ENCODE measurements around the gene PIGM. TPM values are rescaled to one million over a fixed set of nuclear protein-coding genes. Genes with fewer than 3 reads are reported as not detected.

PIGM gene
- 5.4 and 5.5 TPM in 2 replicates for total RNA-seq

DNA sequence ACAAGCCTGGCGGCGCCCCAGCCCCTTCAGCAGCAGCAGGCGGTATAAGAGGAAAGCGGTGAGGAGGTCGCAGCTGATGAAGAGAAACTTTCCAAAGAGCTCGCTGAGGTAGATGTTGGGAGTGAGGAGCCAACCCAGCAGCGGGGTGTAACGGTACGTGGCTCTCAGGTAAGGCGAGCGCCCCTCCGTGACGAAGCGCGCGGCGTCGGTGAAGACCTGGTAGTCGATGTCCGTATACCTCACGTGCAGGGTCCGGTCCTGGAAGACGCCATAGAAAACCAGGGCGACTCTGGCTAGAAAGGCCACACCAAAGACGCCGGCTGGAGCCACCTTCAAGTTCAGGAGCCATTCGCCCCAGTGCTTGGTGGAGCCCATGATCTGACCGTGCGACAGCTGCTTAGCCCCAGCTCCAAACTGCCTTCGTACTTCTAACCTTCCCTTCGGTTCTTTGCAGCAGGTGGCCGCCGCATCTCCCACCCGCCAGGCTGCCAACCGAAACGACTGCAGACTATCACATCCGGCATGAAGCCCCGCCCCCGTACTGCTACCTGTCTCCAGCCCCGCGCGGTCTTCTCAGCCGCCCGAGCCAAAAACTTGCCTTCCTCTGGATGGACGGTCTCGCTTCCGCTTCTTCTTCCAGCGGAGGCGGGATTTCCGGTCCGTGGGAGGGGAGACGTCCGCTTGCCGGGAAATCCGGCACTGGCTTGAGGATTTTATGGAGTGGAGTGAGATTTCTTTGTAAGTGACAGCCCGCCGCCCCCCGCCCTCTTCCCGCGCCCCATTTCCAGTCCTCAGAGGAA lies at the start of gene PIGM:
Gene PIGM (minus strand): TSS at position 626 of the 800 bp plus-strand sequence. CDS start 251 bp downstream, at position 375.
- Mint-ChIP-seq H3K36me3 (ENCODE audit: low read depth) (peaks cover 8% of the 10 kb centered on the region), H3K4me3 (peak within 1 kb of the TSS; percentile 97), H3K27me3 (ENCODE audit: insufficient read depth) (peaks cover 16% of the 10 kb centered on the region), H3K4me1 (ENCODE audit: low read depth) (peaks cover 36% of the 10 kb centered on the region), H3K27ac (peak within 1 kb of the TSS; percentile 87), H3K9me3 (no peaks in the 10 kb centered on the region)
- peak; percentile 91 for DNase-seq (ENCODE audit: low spot score)
- intact Hi-C loops (cut with micrococcal nuclease), result loop anchor here (1.0 to 5.0 kb wide), 9 partner anchors 15 to 1017 kb away; partner anchors contain the start of genes DCAF8, DUSP23, IGSF8 and TAGLN2

DNA sequence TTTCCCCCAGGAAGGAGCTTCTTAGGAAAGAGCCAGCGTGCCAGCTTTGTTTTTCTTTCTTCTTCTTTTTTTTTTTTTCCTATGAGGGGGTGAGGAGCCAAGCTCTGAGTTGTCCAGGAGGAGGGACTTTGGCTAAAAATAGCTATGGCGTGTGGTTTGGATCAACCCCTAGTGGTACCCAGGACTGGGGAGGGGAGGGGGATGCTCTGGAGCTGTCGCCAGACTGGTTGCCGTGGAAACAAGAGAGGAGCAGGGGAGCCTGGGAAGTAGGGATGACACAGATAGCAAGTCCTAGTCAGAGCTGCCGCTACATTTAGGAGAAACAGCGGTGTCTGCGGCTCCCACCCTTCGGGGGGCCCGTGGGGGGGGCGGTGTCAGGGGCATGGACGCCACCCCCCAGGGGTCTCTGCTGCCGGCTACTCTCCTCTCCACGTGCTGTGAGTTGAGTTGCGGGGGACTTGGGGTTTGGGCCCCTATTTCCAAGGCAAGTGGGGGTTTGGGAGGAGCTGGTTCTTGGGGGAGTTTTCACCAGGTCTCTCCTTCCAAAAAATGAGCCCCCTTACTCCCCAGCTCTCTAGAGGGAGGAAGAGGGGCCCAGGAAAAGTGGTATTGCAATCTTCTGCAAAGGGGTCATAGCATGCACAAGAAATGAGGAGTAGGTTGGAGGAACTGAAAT lies 49.6 kb upstream of the PIGM start, which contains the start of gene KCNJ9:
Gene KCNJ9 (plus strand): TSS at position 278 of the 676 bp plus-strand sequence. CDS start 2,493 bp downstream, outside the sequence.
- DNase-seq (ENCODE audit: low spot score), result no peak
- Mint-ChIP-seq H3K27me3 (ENCODE audit: insufficient read depth) (peaks cover 54% of the 10 kb centered on the region), H3K9me3 (no peaks in the 10 kb centered on the region), H3K36me3 (ENCODE audit: low read depth) (no peaks in the 10 kb centered on the region), H3K4me3 (no peak within 1 kb of the TSS), H3K27ac (no peak within 1 kb of the TSS), H3K4me1 (ENCODE audit: low read depth) (peaks cover 28% of the 10 kb centered on the region)
- intact Hi-C loops (cut with micrococcal nuclease), result no loop called here

DNA sequence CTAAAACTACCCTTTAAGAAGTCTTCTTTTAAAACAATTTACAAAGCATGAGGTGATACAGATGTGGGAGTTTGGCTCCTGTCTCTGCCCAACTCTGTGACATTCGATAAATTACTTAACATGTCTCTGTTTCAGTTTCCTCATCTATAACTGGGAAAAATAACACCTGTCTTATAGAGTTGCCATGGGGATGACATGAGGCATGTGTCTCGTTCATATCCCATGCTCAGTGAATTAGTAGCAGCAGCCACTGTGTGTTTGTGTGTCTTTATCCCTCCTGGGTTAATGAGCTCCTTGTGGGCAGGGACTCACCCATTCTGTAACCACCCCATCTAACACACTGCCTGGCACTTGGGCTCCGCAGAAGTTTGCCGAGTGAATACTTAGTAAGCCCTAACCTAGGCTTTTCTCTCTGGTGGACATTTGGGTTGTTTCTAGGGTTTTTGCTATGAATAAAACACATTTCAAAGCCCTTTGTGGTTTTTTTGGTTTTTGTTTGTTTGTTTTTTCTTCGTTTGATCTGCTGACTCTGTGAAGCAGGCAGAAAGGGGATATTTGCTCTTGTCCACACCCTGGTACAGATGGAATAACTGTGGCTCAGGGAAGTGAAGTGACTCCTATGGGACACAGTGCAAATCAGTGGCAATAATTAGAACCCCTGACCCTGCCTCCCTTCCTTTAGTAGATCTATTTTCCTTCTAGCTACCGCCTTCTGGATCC lies 48.8 kb upstream of the PIGM start:
- H3K27me3 Mint-ChIP-seq (ENCODE audit: insufficient read depth), result peaks cover 57% of the 10 kb centered on the region
- peaks cover 23% of the 10 kb centered on the region for H3K4me1 Mint-ChIP-seq (ENCODE audit: low read depth)
- intact Hi-C loops (cut with micrococcal nuclease), result no loop called here

DNA sequence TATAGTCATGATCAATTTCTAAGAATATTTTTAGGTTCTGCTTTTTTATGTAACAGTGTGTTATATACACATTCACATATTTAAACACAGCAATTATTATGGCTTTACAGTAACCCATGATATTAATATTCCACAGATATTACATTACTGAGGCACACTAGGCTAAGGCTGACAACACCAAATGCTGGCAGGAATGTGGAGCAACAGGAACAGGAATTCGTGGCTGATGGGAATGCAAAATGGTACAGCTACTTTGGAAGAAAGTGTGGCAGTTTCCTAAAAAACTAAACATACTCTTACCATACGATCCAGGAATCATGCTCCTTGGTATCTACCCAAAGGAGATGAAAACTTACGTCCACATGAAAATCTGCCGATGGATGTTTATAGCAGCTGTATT lies 47.7 kb upstream of the PIGM start:
- H3K36me3 Mint-ChIP-seq (ENCODE audit: low read depth), result no peaks in the 10 kb centered on the region
- H3K4me3 Mint-ChIP-seq, result no peak overlapping the region
- intact Hi-C loops (cut with micrococcal nuclease), result no loop called here
- H3K4me1 Mint-ChIP-seq (ENCODE audit: low read depth), result peaks cover 20% of the 10 kb centered on the region
- H3K27ac Mint-ChIP-seq, result no peak overlapping the region
- H3K9me3 Mint-ChIP-seq, result no peaks in the 10 kb centered on the region
- no peak for DNase-seq (ENCODE audit: low spot score)
- H3K27me3 Mint-ChIP-seq (ENCODE audit: insufficient read depth), result peaks cover 55% of the 10 kb centered on the region

More for the DNA sequence above, 48.8 kb upstream of the PIGM start:
- Mint-ChIP-seq H3K36me3 (ENCODE audit: low read depth) (no peaks in the 10 kb centered on the region), H3K27ac (no peak overlapping the region), H3K9me3 (no peaks in the 10 kb centered on the region), H3K4me3 (no peak overlapping the region)
- no peak for DNase-seq (ENCODE audit: low spot score)

DNA sequence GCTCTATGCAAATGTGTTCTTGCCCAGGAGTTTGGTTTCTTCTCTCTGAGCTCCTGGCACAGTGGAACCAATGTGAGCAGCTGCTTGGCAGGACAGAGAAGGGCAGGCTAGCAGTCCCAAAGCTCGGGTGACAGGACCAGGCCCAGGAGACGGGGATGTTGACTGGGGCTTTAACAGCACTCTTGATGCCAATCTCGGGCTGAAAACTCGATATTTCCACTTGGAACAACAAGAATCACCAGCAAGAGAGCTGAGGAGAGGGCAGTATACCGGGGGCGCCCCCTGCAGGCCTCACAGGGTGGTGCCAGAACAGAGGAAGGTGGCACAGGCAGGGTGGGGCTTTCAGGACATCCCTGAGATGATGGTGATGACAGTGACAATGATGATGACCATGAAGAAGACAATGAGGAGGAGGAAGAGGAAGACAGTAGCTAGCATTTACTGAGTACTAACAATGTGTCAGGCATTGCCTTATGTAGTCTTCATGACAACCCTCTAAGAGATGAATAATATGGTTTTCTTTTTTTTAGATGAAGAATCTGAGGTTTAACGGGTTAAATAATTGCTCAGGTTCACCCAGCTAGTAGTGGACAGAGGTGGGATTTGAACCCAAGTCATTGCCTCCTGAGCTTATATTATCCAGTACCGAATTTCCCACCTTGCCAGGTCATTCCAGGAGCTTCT lies 46.9 kb upstream of the PIGM start:
- no peaks in the 10 kb centered on the region for H3K36me3 Mint-ChIP-seq (ENCODE audit: low read depth)
- H3K27me3 Mint-ChIP-seq (ENCODE audit: insufficient read depth), result peaks cover 51% of the 10 kb centered on the region
- peaks cover 16% of the 10 kb centered on the region for H3K4me1 Mint-ChIP-seq (ENCODE audit: low read depth)
- no peaks in the 10 kb centered on the region for H3K9me3 Mint-ChIP-seq
- peak; percentile 47 for DNase-seq (ENCODE audit: low spot score)
- H3K4me3 Mint-ChIP-seq, result no peak overlapping the region
- no peak overlapping the region for H3K27ac Mint-ChIP-seq
- intact Hi-C loops (cut with micrococcal nuclease), result loop anchor here (1.0 kb wide), 2 partner anchors 32 to 47 kb away; partner anchors contain the start of gene PIGM

DNA sequence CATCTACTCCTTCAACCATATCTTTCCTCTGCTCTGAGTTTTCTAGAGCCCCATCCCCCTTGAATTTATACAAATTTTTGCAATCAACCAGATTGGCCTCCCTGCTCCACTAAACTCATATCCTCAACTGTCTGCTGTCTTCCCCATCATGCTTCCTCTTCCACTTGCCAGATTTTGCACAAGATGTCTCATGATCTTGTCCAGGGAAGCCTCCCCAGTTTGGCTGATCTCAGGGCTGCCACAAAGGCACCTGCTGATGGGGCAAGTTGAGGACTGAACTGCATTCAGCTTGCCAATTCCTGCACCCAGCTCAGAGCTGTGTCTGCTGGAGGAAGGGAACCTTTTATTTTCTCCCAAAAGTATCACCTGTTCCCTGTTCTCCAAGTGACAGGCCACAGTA lies 45.7 kb upstream of the PIGM start:
- Mint-ChIP-seq H3K27me3 (ENCODE audit: insufficient read depth) (peaks cover 47% of the 10 kb centered on the region), H3K36me3 (ENCODE audit: low read depth) (no peaks in the 10 kb centered on the region), H3K4me1 (ENCODE audit: low read depth) (peaks cover 16% of the 10 kb centered on the region), H3K27ac (no peak overlapping the region), H3K9me3 (no peaks in the 10 kb centered on the region), H3K4me3 (no peak overlapping the region)
- no peak for DNase-seq (ENCODE audit: low spot score)
- intact Hi-C loops (cut with micrococcal nuclease), result no loop called here

DNA sequence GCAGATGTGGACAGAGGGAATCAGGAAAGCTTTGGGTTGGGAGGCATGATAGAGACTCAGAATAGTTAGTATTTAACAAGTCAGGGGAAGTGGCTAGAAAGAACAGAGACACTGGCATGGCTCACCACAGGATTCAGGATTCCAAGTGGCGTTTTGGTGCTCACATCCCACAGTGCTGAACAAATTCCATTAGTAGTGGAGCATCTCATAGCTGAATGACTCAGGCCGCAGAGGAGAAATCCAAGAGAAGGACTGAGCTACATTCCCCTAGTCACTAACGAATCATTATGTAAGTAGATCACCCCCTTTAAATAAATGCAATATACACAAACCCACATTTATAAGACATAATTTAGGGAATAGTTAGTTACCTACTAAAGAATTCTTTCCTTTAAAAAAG lies 44.5 kb upstream of the PIGM start:
- Mint-ChIP-seq H3K9me3 (no peaks in the 10 kb centered on the region), H3K27me3 (ENCODE audit: insufficient read depth) (peaks cover 42% of the 10 kb centered on the region), H3K4me3 (no peak overlapping the region), H3K36me3 (ENCODE audit: low read depth) (no peaks in the 10 kb centered on the region), H3K4me1 (ENCODE audit: low read depth) (peaks cover 14% of the 10 kb centered on the region), H3K27ac (no peak overlapping the region)
- DNase-seq (ENCODE audit: low spot score), result no peak
- intact Hi-C loops (cut with micrococcal nuclease), result no loop called here

DNA sequence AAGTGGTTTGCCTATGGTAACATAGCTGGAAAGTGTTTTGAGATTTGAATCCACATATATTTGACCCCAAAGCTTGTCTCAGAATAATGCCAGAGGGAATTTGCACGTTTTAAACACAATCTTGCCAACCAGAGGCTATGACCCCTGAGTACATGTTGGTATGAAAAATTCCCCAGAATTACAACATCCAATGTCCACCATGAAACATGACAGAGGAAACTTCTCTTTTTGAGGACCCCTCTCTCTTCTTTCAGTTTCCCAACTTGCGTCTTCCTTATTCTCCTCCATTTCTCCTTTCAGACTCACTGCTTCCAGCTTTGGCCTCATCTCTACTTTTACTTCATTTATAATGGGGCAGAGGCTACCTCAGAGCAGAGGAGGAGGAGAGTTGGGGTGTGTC lies 44.0 kb upstream of the PIGM start:
- Mint-ChIP-seq H3K27me3 (ENCODE audit: insufficient read depth) (peaks cover 39% of the 10 kb centered on the region), H3K4me1 (ENCODE audit: low read depth) (peaks cover 10% of the 10 kb centered on the region), H3K27ac (no peak overlapping the region), H3K36me3 (ENCODE audit: low read depth) (no peaks in the 10 kb centered on the region), H3K4me3 (no peak overlapping the region), H3K9me3 (no peaks in the 10 kb centered on the region)
- intact Hi-C loops (cut with micrococcal nuclease), result no loop called here
- DNase-seq (ENCODE audit: low spot score), result no peak

DNA sequence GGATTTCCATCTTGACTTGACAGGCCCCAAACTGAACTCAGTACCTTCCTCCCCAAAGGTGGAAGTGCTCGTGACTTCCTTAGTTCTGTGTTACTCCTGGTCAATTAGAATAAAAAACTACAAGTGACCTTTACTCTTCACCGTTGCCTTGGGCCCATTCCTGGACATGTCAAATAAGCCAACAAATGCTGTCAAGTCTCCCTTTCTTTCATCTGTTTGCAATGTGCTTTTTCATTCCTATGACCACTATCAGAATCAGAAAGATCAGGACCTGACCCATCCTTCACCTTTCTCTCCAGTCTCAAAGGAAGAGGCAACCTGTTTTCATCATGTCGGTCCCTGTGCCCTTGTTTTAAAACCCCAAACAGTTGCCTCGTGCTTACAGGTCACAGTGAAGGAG lies 43.1 kb upstream of the PIGM start:
- H3K9me3 Mint-ChIP-seq, result no peaks in the 10 kb centered on the region
- intact Hi-C loops (cut with micrococcal nuclease), result no loop called here
- DNase-seq (ENCODE audit: low spot score), result no peak
- H3K4me3 Mint-ChIP-seq, result no peak overlapping the region
- H3K27me3 Mint-ChIP-seq (ENCODE audit: insufficient read depth), result peaks cover 39% of the 10 kb centered on the region
- no peak overlapping the region for H3K27ac Mint-ChIP-seq
- H3K36me3 Mint-ChIP-seq (ENCODE audit: low read depth), result peaks cover 3% of the 10 kb centered on the region
- H3K4me1 Mint-ChIP-seq (ENCODE audit: low read depth), result peaks cover 13% of the 10 kb centered on the region

DNA sequence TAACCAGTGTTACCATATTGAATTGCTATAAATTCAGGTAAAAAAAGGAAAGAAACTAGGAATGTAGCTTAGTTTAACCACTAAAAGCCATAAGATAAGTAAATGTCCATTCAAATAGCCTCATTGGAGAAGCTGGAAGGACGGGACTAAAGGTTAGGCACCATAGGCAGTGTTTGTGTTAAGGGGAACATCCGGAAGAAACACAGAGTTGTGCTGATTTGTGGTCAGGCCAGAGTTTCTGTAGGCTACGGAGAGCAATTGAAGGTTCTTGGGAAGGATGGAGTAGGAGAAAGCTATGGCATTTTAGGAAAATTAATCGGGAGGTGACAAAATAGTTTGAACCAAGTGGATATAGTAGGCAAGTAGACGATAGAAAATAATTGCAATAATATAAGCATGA lies 39.5 kb upstream of the PIGM start:
- no peak for DNase-seq (ENCODE audit: low spot score)
- peaks cover 7% of the 10 kb centered on the region for H3K4me1 Mint-ChIP-seq (ENCODE audit: low read depth)
- no peak overlapping the region for H3K4me3 Mint-ChIP-seq
- no peaks in the 10 kb centered on the region for H3K9me3 Mint-ChIP-seq
- intact Hi-C loops (cut with micrococcal nuclease), result no loop called here
- peaks cover 3% of the 10 kb centered on the region for H3K36me3 Mint-ChIP-seq (ENCODE audit: low read depth)
- no peak overlapping the region for H3K27ac Mint-ChIP-seq
- peaks cover 38% of the 10 kb centered on the region for H3K27me3 Mint-ChIP-seq (ENCODE audit: insufficient read depth)

DNA sequence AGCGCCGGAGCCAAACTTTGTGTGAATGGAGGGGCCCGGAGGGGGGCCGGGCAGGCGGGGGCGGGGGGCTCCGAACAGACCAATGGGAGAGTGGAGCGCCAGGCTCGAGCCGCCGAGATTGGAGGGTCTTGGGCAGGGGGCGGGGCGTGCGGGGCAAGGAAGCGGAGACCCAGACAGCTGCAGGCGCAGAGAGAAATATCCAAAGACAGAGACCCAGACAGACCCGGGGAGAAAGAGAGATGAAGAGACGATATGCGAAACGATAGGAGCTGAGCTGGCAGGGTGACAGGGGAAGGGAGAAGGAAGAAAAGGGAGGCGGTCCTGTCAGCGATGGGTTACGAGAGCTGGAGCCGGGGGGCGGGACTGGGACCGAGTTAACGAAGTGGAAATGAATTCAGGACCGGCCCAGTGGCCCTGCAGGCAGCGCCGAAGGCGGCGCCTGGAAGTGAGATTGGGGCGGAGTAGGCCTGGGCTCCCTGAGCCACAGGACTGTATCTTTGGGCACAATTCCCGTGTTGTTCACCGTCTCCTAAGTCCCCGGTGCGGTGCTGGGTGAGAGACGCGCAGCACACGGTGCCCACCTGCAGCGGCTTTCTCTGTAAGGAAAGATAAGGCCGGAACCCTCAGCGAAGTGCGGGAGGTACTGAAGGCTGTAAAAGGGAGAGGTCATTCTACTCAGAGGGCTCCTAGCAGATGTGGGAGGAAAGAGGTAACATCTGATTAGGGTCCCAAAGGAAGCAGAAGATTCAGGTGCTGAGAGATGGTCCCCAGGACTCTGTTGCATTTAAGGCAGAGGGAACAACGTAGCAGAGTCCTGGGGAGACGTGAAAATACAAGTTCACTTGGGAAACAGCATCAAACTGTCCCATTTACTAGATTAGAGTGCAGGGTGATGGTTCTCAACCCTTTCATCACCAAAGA lies 38.7 kb upstream of the PIGM start:
- DNase-seq (ENCODE audit: low spot score), result peak; percentile 25
- H3K27ac Mint-ChIP-seq, result no peak overlapping the region
- H3K4me3 Mint-ChIP-seq, result peak overlapping the region; percentile 67
- H3K36me3 Mint-ChIP-seq (ENCODE audit: low read depth), result peaks cover 3% of the 10 kb centered on the region
- H3K27me3 Mint-ChIP-seq (ENCODE audit: insufficient read depth), result peaks cover 37% of the 10 kb centered on the region
- intact Hi-C loops (cut with micrococcal nuclease), result loop anchor here (1.0 kb wide), 1 partner anchor 15 kb away; no protein-coding TSS in a partner anchor
- H3K9me3 Mint-ChIP-seq, result no peaks in the 10 kb centered on the region
- peaks cover 7% of the 10 kb centered on the region for H3K4me1 Mint-ChIP-seq (ENCODE audit: low read depth)

Measured in activated T-helper 1 cell treated with anti-CD3 and anti-CD28 coated beads, Interleukin-12 subunit alpha, Interleukin-12 subunit beta, Interleukin-2, Interleukin-4 antibody, amounts not matched to agents 30 ng/mL and 10 ng/mL and 1 ng/mL, durations not matched to agents 14 hours and 24 hours and 36 hours (primary cell).